ENCODE results near the gene GIMAP1.
A peak's percentile ranks its signal among the peaks of the same experiment; 100 is the strongest.

The GIMAP1 gene

GRCh38 chr7:150723467-150723866 is 7.1 kb downstream of the GIMAP1 start:
- DNase-seq: no peak

GRCh38 chr7:150727381-150727780 is 11.0 kb downstream of the GIMAP1 start:
- no peak for DNase-seq

GRCh38 chr7:150728011-150728410 is 11.6 kb downstream of the GIMAP1 start:
- DNase-seq: no peak

GRCh38 chr7:150728609-150729008 is 12.2 kb downstream of the GIMAP1 start:
- DNase-seq: no peak

- DNase-seq: no peak
Observed at GRCh38 chr7:150731916-150732315, 15.5 kb downstream of the GIMAP1 start.

- DNase-seq: no peak
Observed at GRCh38 chr7:150732786-150733481, 16.5 kb downstream of the GIMAP1 start.

- DNase-seq: no peak
Observed at GRCh38 chr7:150733482-150734095, 17.2 kb downstream of the GIMAP1 start.

- DNase-seq: peak; percentile 65
Observed at GRCh38 chr7:150734254-150734653, 17.8 kb downstream of the GIMAP1 start.

GRCh38 chr7:150735596-150736358 is 19.4 kb downstream of the GIMAP1 start:
- DNase-seq: no peak

- no peak for DNase-seq
Observed at GRCh38 chr7:150736864-150737263, 20.5 kb downstream of the GIMAP1 start.

- peak; percentile 69 for DNase-seq
Observed at GRCh38 chr7:150737265-150738055, 21.0 kb downstream of the GIMAP1 start, which contains the start of gene GIMAP5. GIMAP5 (plus strand) TSS chr7:150737418; CDS start chr7:150740885, 3,467 bp downstream.

GRCh38 chr7:150738092-150738491 is 21.7 kb downstream of the GIMAP1 start:
- no peak for DNase-seq

GRCh38 chr7:150738591-150739001 is 22.2 kb downstream of the GIMAP1 start:
- no peak for DNase-seq

- DNase-seq: no peak
Observed at GRCh38 chr7:150739033-150739432, 22.6 kb downstream of the GIMAP1 start.

GRCh38 chr7:150740053-150740452 is 23.6 kb downstream of the GIMAP1 start:
- DNase-seq: no peak

GRCh38 chr7:150742286-150742968 is 26.0 kb downstream of the GIMAP1 start:
- no peak for DNase-seq

GRCh38 chr7:150744041-150744656 is 27.7 kb downstream of the GIMAP1 start:
- DNase-seq: no peak

GRCh38 chr7:150745086-150745485 is 28.7 kb downstream of the GIMAP1 start:
- no peak for DNase-seq

- no peak for DNase-seq
Observed at GRCh38 chr7:150745876-150746275, 29.5 kb downstream of the GIMAP1 start.

GRCh38 chr7:150746921-150747320 is 30.5 kb downstream of the GIMAP1 start:
- no peak for DNase-seq

GRCh38 chr7:150748376-150748775 is 32.0 kb downstream of the GIMAP1 start:
- DNase-seq: no peak

- DNase-seq: peak; percentile 34
Observed at GRCh38 chr7:150751702-150752101, 35.3 kb downstream of the GIMAP1 start.
